AG08395 (cell line): ENCODE data around the gene COX20.
A peak's percentile ranks its signal among the peaks of the same experiment; 100 is the strongest.
"Not testable (repeated sequence)": the region's sequence is repeated elsewhere in the genome, so short reads cannot be mapped to it uniquely, and the experiment has no call there.

Experiments used
- DNase-seq: peaks from one replicate; pipeline ENCODE4 v3.0.0; 2012; ENCODE audit warnings: mixed read lengths, low spot score

COX20 gene, protein sequence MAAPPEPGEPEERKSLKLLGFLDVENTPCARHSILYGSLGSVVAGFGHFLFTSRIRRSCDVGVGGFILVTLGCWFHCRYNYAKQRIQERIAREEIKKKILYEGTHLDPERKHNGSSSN

DNA sequence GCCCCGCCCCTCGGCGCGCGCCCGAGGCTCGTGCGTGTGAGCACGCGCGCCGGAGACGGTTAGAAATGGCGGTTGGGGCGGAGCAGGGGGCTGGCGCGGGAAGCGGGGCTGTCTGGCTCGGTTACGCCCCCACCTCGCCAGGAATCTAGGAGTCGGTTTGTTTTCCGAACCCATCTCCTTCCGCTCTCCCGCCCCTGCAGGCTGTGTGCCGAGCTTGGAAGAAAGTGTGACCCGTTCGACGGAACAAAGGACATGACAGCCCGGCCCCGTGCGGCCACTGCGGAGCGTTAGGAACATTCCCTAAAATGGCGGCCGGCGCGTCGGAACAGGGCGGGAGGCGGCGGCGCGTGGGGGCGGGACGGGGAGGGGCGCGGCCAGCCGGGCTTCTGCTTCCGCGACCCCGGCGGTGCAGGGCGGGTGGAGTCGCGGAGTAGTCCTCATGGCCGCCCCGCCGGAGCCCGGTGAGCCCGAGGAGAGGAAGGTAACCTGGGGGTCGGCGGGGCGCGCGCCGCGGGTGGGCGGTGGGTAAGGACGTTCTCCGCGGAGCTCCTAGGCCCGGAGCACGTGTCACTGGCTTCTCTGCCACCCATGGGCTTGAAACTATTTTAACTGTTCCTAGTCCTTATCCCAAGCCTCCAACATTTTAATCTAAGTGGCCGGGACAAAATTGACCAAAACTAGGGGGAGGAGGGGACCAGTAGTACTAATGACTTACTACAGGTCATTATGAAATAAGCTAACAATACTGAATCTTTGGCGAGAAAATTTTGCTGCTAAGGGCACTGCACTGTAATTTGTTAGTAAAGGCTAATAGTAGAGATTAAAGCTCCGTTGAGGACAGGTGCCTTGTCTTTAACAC is at the start of gene COX20:
TSS of gene COX20 (plus strand) at position 383 of the 859 bp plus-strand sequence. CDS start at position 440, 57 bp downstream.
- DNase-seq, result peak; percentile 88

GRCh38 chr1:244788493-244789275 is 46.8 kb upstream of the COX20 start:
- no peak for DNase-seq

GRCh38 chr1:244789276-244789580 is 46.2 kb upstream of the COX20 start:
- no peak for DNase-seq

DNA sequence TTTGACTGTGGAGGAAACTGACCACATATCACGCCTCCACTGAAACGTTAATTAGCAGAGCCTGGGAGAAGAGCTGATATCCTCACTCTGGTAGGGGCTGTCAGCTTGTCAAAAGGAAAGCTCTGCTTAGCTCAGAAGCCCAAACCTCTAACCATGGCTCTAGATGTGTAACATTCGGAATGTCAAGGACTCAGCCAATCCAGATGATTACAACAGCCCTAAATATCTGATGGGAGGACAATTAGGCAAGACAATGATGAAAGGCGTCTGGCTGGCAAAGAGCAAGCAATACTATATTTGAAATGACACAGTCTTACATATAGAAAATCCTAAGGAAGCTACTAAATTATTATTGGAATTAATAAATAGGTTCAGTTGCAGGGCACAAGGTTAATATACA is 45.7 kb upstream of the COX20 start:
- no peak for DNase-seq

DNA sequence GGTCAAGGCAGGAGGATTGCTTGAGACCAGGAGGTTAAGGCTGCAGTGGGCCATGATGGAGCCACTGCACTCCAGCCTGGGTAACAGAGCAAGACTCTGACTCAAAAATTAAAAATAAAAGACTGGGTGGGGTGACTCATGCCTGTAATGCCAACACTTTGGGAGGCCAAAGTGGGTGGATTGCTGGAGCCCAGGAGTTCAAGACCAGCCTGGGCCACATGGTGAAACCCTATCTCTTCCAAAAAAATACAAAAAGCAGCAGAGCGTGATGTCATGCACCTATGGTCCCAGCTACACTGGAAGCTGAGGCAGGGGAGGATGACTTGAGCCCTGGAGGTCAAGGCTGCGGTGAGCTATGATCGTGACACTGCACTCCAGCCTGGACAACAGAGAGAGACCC is 44.4 kb upstream of the COX20 start:
- no peak for DNase-seq

GRCh38 chr1:244792188-244792850 is 43.1 kb upstream of the COX20 start:
- DNase-seq, result peak; percentile 48

GRCh38 chr1:244794071-244794470 is 41.4 kb upstream of the COX20 start:
- no peak for DNase-seq

DNA sequence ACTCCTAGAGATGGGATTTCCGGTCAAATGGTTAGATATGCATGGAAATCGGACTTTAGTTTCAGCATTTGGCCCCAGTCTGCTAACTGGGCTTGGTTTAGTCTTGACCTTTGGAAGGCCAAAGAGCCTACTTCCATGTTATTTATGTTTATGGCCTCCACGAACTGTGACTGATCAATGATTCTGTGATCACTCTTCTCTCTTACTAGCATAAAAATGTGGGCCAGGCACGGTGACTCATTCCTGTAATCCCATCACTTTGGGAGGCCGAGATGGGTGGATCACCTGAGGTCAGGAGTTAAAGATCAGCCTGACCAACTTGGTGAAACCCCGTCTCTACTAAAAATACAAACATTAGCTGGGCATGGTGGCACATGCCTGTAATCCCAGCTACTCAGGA is 40.9 kb upstream of the COX20 start:
- not testable (repeated sequence) for DNase-seq

DNA sequence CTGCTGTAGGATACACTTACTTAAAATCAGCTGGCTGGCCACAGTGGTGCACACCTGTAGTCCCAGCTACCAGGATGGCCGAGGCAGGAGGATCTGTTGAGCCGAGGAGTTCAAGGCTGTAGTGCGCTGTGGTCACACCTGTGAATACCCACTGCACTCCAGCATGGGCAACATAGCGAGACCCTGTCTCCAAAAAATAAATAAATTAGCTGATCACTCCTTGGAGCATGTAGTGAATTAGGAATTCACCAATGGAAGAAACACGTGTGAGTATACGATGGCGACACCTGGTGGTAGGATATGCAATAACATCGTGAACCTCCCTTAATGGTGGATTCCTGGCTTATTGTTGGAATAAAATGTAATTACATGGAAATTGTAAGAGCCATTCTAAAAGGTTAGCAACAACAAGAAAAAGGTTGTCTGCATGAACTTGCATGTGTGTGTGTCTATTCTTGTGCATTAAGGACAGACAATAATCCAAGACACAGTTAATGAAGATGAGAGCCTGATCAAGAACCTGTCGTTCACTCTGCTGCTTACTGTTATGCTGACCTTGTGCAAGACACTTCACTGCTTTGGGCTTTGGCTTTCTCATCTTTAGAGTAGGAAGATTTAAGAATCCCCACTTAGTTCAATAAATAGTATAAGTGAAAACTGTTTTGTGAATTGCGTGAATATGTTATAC is 38.6 kb upstream of the COX20 start:
- DNase-seq, result peak; percentile 71

GRCh38 chr1:244800821-244801220 is 34.6 kb upstream of the COX20 start:
- DNase-seq, result no peak

DNA sequence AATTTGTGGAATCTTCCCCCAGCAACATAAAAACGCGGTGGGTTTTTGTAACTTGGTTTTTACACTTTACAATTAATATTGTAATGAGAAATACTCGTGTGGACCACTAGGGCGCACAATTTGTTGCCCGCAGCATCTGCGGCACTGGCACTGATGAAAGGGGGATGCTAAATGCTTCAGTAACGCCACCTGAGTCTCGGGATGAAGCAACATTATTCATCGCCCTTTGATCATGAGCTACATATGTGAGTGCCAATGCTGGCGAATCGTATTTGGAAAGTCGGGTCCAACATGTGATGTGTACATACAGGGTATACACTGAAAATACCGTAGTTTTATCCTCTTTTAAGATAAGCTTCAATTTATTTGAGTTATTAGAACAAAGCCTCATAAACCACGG is 34.2 kb upstream of the COX20 start:
- peak; percentile 43 for DNase-seq

- DNase-seq, result no peak
Observed at GRCh38 chr1:244802041-244802440, 33.4 kb upstream of the COX20 start.

- no peak for DNase-seq
Observed at GRCh38 chr1:244802556-244803239, 32.8 kb upstream of the COX20 start.

DNA sequence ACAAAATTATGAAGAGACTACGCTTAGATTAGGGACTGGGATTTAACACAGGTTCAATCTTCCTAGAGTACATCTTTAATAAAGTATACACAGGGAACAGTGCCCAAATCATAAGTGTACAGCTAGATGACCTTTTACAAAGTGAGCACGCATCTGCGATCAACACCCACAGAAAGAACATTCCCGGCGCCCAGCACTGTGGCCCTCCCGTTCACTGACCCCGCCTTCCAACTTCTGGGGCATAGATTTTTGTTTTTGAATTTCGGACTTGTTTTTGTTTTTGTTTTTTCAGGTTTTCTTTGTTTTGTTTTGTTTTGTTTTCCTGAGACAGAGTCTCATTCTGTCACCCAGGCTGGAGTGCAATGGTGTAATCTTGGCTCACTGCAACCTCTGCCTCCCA is 30.6 kb upstream of the COX20 start:
- no peak for DNase-seq

DNA sequence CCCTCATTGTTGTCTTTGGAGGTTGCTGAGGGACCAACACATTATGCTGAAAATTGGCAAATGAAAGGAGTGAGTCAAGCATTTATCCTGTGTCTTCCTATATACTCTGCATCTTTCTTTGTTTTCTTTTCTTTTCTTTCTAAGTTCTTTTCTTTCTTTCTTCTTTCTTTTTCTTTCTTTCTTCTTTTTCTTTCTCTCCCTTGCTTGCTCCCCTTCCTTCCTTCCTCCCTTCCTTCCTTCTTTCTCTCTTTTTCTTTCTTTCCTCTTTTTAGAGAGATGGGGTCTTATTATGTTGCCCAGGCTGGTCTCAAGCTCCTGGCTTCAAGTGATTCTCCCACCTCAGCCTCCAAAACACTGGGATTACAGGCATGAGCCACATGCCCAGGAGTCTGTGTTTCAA is 28.3 kb upstream of the COX20 start:
- DNase-seq, result no peak

DNA sequence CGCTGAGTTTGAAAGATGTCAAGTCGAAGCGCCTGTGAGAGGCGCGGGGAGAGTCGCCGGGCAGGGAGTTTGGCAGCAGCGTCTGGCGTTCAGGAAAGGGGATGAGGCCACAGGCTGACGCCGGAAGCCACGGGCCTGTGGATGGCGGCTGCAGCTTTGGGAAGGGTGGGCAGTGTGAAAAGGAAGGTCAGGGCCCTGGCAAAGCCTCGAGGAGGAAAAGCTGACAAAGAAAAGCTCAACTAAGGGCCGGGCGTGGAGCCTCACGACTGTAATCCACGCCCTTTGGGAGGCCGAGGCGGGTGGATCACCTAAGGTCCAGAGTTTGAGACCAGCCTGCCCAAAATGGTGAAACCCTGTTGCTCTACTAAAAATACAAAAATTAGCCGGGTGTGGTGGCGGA is 25.2 kb upstream of the COX20 start:
- DNase-seq, result no peak

DNA sequence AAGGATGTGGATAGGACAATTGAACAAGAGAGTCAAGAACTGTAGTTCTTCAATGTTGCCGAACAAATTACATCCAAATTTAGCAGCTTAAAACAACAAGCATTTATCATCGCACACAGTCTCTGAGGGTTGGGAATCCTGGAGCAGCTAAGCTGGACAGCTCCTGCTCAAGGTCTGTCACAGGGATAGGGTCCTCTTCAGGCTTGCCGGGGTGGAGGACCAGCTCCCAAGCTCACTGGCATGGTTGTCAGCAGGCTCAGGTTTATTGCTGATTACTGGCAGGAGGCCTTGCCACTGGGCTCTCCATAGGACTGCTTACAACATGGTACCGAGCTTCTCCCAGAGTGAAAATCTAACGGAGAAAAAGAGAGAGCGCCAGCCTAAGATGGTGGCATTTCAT is 22.1 kb upstream of the COX20 start:
- no peak for DNase-seq

DNA sequence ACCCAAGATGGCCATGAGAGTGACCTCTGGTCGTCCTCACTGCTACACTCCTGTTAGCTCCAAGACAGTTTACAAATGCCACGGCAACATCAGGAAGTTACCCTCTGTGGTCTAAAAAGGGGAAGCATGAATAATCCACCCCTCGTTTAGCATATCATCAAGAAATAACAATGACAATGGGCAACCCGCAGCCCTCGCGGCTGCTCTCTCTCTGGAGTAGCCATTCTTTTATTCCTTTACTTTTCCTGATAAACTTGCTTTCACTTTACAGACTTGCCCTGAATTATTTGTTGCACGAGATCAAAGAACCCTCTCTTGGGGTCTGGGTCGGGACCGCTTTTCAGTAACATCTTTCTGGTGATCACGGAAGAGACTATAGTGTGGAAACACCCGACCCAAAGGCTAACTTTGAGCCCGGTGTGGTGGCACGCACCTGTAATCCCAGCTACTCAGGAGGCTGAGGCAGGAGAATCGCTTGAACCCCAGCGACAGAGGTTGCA is 19.8 kb upstream of the COX20 start:
- no peak for DNase-seq

GRCh38 chr1:244817415-244817894 is 18.0 kb upstream of the COX20 start:
- DNase-seq, result no peak

GRCh38 chr1:244820131-244820530 is 15.3 kb upstream of the COX20 start:
- no peak for DNase-seq

DNA sequence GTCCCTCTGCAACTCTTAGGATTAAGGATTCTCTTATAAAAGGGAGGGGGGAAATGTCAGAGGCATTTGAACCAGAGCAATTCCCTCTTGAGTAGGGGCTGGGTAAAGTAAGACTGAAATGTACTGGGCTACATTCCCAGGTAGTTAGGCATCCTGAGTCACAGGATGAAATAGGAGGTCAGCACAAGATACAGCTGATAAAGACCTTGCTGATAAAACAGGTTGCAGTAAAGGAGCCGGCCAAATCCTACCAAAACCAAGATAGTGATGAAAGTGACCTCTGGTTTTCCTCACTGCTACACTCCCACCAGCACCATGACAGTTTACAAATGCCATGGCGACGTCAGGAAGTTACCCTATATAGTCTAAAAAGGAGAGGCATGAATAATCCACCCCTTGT is 14.3 kb upstream of the COX20 start:
- no peak for DNase-seq
